HG02571 (cell line): ENCODE measurements around the gene MED12L.
A peak's percentile ranks its signal among the peaks of the same experiment; 100 is the strongest.
"Not testable (repeated sequence)": the region's sequence is repeated elsewhere in the genome, so short reads cannot be mapped to it uniquely, and the experiment has no call there.

Experiments
- ATAC-seq: cut with Tn5 transposase; IDR thresholded peaks from one replicate; pipeline ENCODE4 v1.9.1; 2021; ENCODE audit warnings: mild to moderate bottlenecking, moderate library complexity; ENCODE audit not compliant: unreplicated experiment

Gene MED12L

GRCh38 chr3:151351648-151352047 is 266.2 kb downstream of the MED12L start:
- no peak for ATAC-seq

GRCh38 chr3:151356794-151357462 is 271.5 kb downstream of the MED12L start:
- ATAC-seq = no peak

GRCh38 chr3:151357463-151357850 is 272.0 kb downstream of the MED12L start:
- ATAC-seq = no peak

- ATAC-seq = no peak
Observed at GRCh38 chr3:151362751-151363174, 277.3 kb downstream of the MED12L start.

- ATAC-seq = no peak
Observed at GRCh38 chr3:151366993-151367392, 281.5 kb downstream of the MED12L start.

- ATAC-seq = no peak
Observed at GRCh38 chr3:151367448-151367847, 282.0 kb downstream of the MED12L start.

GRCh38 chr3:151371526-151371925 is 286.1 kb downstream of the MED12L start:
- ATAC-seq = no peak

- ATAC-seq = no peak
Observed at GRCh38 chr3:151372063-151372820, 286.8 kb downstream of the MED12L start.

- ATAC-seq = peak; percentile 65
Observed at GRCh38 chr3:151377768-151378385, 292.4 kb downstream of the MED12L start.

- no peak for ATAC-seq
Observed at GRCh38 chr3:151379083-151379734, 293.7 kb downstream of the MED12L start.

GRCh38 chr3:151382671-151383070 is 297.2 kb downstream of the MED12L start:
- no peak for ATAC-seq

- ATAC-seq = no peak
Observed at GRCh38 chr3:151383111-151383510, 297.6 kb downstream of the MED12L start.

- ATAC-seq = peak; percentile 48
Observed at GRCh38 chr3:151383956-151384355, 298.5 kb downstream of the MED12L start.

GRCh38 chr3:151384741-151385174 is 299.3 kb downstream of the MED12L start, which contains the start of gene P2RY12:
P2RY12 (minus strand) TSS chr3:151384753; CDS start chr3:151338845, 45,908 bp downstream.
- no peak for ATAC-seq

GRCh38 chr3:151386056-151386455 is 300.6 kb downstream of the MED12L start:
- no peak for ATAC-seq

GRCh38 chr3:151387432-151387831 is 302.0 kb downstream of the MED12L start:
- ATAC-seq = no peak

GRCh38 chr3:151387842-151388241 is 302.4 kb downstream of the MED12L start:
- no peak for ATAC-seq

GRCh38 chr3:151391720-151392119 is 306.3 kb downstream of the MED12L start:
- no peak for ATAC-seq

GRCh38 chr3:151392191-151392590 is 306.7 kb downstream of the MED12L start:
- not testable (repeated sequence) for ATAC-seq

- ATAC-seq = no peak
Observed at GRCh38 chr3:151393146-151393830, 307.8 kb downstream of the MED12L start.

- no peak for ATAC-seq
Observed at GRCh38 chr3:151393941-151394340, 308.5 kb downstream of the MED12L start.
